HL-60/S4 (cell line): ENCODE results near the gene MT1A.

ENCODE experiments used
- in situ Hi-C: fragments of 300-500 bp; cut with MboI; formaldehyde crosslinking; loops from 2 replicates; pipeline ENCODE4 v1.14.3; 2022; ENCODE audit warnings: low sequenced_read_pairs

Gene MT1A

DNA sequence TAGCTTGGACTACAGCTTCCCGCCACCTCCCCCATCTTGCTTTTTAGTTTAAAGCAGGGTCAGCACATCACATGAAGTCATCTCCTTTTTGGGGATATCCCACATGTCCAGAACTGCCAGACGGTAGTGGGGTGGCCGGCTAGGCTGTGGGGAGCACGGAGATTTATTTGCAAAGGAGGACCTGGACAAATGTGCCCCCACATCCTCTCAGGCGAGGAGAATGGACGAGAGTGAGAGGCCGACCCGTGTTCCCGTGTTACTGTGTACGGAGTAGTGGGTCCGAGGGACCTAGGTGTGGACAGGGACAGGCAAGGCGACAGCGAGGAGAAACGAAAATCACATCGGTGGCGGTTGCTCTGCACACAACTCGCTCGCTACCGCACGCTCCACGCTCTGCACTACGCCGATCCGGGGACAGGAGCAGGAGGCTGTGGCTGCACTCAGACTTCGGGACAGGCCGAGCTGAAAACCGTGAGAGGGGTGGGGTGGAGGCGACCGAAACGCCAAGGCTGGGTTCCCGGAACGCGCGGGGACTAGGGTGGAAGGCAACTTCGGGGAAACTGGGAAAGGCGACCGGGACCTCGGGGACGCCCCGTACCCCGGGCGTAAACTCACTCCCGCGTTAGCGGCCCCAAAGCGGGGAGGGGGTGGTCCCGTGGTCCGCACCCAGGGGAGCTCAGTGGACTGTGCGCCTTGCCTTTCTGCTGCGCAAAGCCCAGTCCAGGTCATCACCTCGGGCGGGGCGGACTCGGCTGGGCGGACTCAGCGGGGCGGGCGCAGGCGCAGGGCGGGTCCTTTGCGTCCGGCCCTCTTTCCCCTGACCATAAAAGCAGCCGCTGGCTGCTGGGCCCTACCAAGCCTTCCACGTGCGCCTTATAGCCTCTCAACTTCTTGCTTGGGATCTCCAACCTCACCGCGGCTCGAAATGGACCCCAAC, at the start of gene MT1A:
TSS of gene MT1A (plus strand) at position 853 of the 937 bp plus-strand sequence. CDS start at position 926, 73 bp downstream.
- in situ Hi-C loops: no loop called here

DNA sequence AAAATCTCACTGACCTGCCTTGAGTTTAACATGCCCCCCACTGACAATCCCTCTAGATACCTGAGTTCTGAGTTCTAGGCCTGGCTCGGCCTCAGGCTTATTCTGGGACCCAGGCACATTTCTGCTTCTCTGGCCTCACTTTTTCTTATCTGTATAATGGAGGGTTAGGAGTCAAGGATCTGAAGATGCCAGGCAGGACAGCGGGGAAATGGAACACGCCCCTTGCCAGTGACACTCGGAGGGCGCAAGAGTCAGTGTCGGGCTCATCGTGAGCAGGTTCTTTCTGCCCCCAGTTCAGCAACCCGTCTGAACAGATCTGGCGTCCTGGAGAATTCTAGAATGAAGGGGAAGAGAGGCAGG, 49.7 kb upstream of the MT1A start:
- in situ Hi-C loops: loop anchor here (10.0 kb wide), 1 partner anchor 116 kb away; no protein-coding TSS in a partner anchor

DNA sequence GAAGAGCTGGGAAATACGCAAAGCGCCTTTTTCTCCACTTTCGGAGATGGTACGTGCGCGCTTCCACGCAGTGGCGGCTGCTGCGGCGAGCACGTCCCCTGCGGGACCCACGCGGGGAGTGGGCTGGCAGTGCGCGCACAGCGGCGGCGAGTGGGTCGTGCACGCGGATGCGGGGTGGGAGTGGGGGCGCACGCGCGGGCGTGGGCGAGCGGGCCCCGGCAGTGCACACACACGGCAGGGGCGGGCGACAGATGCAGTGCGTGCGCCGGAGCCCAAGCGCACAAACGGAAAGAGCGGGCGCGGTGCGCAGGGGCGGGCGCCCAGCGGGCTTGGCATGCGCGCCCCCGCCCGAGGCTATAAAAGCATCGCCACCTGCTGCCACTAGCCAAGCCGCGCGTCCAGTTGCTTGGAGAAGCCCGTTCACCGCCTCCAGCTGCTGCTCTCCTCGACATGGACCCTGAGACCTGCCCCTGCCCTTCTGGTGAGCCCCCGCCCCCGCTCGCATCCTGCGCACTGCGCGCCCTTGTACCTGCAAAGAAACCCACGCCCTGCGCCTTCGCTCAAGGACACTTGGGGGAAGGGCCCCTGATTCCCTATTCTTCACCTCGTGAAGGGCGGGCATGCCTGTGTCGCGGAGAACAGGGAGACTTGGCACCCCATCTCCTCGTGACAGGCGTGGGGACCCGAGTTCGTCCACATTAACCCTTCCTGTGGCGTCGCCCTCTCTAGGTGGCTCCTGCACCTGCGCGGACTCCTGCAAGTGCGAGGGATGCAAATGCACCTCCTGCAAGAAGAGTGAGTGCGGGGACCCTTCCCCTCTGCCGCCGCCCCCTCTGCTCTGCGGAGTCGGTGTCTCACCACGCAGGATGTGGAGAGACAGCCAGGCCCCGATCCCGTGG, 49.1 kb upstream of the MT1A start, which contains the start of gene MT3:
TSS of gene MT3 (plus strand) at position 388 of the 899 bp plus-strand sequence. CDS start at position 451, 63 bp downstream.
- in situ Hi-C loops: loop anchor here (10.0 kb wide), 1 partner anchor 115 kb away; no protein-coding TSS in a partner anchor

DNA sequence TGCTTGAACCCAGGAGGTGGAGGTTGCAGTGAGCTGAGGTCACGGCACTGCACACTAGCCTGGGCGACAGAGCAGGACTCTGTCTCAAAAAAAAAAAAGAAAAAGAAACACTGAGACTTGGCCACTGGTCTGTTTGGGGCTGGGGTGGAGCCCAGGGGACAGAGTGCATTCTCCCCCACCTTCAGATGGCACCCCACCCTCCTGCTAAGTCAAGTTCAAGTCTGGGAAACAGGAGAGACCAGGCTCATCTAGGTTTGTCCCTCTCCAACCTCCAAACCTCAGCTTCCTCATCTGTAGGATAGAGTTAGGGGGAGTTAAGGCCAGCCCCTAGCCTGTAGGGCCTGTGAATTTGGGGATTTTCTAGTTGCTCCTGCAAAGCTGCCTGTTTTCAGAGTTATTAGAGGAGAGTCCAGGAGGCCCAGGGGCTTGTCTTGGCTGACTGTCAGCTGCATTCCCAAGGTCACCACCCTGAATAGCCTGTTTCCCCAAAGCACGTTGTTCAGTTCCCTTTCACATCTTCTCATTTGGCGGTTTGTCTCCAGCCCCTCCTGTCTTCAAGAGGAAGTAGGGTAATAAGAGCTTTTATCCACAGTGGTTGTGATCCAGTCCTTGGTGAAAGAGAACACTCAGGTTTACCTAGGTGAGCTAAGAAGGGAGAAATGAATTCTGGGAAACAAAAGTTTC, 46.9 kb upstream of the MT1A start:
- in situ Hi-C loops: no loop called here

DNA sequence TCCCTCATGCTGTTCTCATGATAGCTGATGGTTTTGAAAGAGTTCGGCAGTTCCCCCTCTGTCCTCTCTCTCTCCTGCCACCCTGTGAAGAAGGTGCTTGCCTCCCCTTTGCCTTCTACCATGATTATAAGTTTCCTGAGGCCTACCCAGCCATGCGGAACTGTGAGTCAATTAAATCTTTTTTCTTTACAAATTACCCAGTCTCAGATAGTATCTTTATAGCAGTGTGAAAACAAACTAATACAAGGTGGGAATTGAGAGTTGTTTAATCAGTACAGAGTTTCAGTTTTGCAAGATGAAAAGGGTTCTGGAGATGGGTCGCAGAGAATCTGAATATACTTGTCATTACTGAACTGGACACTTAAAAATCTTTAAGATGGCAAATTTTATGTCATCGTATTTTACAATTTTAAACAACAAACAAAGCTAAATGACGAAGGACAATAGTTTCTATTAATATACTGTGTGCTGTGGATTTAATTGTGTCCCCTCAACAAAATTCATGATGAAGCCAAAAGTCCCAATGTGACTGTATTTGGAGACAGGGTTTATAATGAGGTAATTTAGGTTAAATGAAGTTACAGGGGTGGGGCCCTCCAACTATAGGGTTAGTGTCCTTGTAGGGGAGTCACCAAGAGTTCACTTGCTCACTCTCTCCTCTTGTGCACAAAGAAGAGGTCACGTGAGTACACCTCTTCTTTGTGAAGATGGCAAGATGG, 44.7 kb upstream of the MT1A start:
- in situ Hi-C loops: no loop called here

DNA sequence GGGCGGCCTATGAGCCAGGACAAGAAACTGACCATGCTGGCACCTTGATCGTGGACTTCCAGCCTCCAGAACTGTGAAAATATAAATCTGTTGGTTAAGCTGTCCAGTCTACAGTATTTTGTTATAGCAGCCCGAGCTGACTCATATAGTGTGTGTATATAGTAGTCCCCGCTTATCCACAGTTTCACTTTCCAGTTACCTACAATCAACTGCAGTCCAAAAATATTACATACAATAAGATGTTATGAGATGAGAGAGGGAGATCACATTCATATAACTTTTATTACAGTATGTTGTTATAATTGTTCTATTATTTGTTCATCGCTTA, 44.2 kb upstream of the MT1A start:
- in situ Hi-C loops: no loop called here

DNA sequence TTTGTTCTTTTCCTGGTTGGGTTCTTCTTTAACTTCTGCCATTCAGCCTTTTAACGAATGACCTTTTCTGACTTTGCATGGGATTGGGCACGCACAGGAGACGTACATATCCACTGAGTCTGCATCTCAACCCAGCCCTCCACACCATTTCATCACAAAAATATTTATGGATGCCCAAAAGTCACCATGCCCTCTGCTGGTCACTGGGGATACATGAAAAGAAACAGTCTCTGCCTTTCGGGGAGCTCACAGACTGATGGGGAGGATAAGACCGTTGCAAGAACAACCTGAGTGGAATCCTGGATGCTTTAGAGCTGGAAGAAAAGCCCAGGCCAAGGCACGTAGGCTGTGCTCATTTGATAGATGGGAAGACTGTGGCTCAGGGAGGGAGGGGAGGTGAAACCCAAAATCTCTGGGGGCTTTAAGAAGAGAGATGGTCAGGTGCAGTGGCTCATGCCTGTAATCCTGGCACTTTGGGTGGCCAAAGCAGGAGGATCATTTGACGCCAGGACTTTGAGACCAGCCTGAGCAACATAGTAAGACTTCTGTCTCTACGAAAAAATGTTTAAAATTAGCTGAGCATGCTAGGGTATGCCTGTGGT, 38.0 kb upstream of the MT1A start:
- in situ Hi-C loops: loop anchor here (10.0 to 25.0 kb wide), 2 partner anchors 84 to 88 kb away; partner anchors contain the start of genes BBS2 and MT1X

DNA sequence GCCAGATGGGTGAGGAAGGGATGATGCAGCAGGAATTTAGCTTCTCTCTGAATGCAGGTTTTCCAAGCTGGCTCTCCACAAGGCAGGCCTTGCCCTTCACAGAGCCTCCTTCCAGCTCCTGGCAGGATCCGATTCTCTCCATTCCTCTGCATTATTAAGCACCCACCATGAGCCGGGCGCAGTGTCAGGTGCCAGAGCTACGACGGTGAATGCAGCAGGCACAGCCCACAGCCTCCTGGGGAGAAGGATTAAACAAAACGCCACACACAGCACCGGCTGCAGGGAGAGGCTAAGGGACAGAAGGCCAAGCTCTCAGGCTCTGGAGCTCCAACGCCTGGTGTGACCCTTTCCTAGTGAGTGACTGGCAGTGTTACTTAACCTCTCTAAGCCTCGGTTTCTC, 37.1 kb upstream of the MT1A start:
- in situ Hi-C loops: loop anchor here (10.0 to 25.0 kb wide), 2 partner anchors 83 to 89 kb away; partner anchors contain the start of genes BBS2 and MT1X

DNA sequence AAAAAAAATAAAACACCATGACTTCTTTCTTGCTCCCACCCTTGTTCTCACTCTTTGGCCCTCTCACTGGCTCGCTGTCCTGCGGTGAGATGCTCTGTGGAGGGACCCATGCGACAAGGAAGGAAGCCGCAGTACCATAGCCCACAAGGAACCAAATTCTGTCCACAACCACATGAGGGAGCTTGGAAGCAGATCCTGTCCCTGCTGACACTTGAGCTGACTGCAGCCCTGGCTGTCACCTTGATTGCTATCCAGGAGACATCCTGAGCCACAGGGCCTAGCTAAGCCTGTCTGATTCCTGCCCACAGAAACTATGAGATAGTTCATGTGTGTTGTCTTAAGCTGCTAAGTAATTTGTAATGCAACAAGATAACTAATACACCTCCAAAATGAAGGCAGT, 34.9 kb upstream of the MT1A start:
- in situ Hi-C loops: loop anchor here (10.0 to 25.0 kb wide), 2 partner anchors 81 to 91 kb away; partner anchors contain the start of genes BBS2 and MT1X

DNA sequence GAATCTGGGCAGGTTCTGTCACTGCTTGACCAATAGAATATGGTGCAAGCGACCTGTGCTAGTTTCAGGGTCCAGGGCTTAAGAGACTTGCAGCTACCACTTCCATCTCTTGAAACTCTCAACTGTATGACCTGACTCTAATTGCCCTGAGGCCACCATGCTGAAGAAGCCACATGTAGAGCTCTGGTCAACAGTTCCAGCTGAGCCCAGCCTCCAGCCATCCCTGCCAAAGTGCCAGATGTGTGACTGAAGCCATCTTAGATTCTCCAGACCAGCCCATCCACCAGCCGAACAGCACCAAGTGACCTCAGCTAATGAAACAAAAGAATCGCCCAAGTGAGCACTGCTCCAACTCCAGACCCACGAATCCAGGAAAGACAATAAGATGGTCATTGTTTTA, 33.5 kb upstream of the MT1A start:
- in situ Hi-C loops: loop anchor here (10.0 to 25.0 kb wide), 2 partner anchors 80 to 93 kb away; partner anchors contain the start of genes BBS2 and MT1X

DNA sequence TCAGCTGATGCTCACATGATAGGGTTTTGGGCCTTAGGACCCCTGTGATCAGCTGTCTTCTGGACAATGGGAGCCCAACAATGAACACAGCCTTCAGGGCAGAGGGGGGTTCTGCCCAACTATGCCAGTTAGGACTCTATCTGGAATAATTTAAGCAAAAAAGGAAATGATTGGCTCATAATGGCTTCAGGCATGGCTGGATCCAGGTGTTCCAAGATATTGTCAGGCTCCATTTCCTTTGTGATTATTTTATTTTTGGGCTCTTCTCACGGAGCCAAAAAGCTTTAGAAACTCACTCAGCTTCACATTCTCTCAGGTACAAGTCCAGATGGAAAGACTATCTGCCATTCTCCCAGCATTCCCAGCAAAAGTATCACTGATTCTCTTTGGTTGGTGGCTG, 33.0 kb upstream of the MT1A start:
- in situ Hi-C loops: loop anchor here (10.0 to 25.0 kb wide), 2 partner anchors 79 to 93 kb away; partner anchors contain the start of genes BBS2 and MT1X

DNA sequence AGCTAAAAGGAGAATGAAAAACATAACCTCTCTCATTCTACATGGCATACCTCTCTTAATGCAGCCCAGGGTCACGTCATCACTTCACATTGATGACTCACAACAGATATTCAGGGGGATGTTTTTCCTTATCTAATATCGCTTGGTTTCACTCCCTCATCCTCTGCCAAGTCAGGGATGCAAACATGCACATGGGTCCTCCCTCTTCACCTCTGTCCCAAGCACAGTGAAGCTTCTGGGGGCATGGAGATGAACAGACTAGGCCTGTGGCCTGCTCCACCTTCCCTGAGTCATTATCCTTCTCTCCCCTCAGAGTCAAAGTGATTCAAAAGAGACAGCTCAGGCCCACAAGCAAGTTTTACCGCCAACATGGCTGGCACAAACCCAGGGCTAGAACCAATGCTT, 32.4 kb upstream of the MT1A start:
- in situ Hi-C loops: loop anchor here (10.0 to 25.0 kb wide), 2 partner anchors 79 to 94 kb away; partner anchors contain the start of genes BBS2 and MT1X

DNA sequence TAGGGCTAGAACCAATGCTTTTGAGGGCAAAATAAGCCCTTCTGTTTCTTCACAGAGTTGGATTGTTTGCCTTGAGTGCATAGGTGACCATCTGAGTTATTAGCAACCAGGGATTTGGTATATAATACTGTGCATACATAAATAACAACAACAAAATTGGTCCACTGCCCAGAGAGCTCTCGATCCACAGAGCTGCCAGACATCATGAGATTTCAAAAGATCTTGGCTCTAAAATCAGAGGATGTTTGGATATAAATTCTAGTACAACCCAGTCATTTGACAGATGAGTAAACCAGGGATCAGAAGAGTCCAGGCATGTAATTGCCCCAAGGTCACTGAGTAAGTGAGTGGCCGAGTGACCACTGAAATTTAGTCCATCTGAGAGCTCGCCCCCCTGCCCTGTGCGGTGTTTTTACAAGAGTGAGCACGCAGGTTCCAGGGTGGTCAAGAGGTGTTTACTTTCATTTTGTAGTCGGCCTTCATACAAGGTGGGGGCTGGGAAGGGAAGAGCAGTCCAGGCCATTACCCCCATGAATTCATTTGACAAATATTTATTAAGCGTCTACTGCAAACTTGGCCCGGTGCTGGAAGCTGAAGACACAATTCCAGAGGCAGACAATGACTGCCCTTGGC, 31.9 kb upstream of the MT1A start:
- in situ Hi-C loops: loop anchor here (10.0 to 25.0 kb wide), 2 partner anchors 78 to 94 kb away; partner anchors contain the start of genes BBS2 and MT1X

DNA sequence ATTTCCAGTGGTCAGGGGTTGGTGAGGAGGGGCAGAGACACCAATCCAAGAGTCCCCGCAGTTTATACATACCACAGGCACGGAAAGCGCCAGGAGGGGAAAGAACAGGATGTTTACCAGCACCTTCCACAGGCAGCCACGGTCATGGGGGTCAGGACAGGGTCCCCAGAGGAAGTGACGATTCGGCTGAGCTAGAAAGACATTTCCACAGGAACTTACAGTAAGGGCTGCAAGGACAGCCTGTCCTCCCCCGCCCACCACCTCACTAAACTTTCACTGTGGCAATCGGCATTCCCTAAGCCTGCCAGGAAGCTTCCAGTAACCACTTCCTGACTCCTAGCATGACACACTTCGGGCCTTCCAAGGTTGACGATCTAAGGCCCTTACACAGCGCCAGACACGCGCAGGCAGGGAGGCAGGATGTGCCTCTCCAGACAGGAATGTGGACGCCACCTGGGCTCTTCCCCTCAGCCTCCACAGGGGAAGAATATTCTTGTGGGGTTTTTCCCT, 31.3 kb upstream of the MT1A start:
- in situ Hi-C loops: loop anchor here (10.0 to 25.0 kb wide), 2 partner anchors 78 to 95 kb away; partner anchors contain the start of genes BBS2 and MT1X

DNA sequence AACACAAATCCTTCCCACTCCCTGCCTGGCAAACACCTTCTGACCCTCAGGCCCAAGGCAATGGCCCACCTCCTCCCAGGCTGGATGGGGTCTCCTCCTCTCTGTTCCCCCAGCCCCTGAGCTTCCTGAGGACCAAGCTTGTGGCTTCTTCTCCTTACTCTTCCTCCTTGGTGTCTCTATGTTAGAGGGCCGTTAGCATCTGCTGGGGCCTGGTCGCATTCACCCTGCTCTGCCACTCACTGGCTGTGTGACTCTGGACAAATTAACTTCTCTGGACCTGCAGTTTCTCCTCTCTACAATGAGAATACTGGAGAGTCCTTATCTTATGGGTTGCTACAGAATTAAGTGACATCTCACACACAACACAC, 30.8 kb upstream of the MT1A start:
- in situ Hi-C loops: loop anchor here (10.0 to 25.0 kb wide), 2 partner anchors 77 to 95 kb away; partner anchors contain the start of genes BBS2 and MT1X

DNA sequence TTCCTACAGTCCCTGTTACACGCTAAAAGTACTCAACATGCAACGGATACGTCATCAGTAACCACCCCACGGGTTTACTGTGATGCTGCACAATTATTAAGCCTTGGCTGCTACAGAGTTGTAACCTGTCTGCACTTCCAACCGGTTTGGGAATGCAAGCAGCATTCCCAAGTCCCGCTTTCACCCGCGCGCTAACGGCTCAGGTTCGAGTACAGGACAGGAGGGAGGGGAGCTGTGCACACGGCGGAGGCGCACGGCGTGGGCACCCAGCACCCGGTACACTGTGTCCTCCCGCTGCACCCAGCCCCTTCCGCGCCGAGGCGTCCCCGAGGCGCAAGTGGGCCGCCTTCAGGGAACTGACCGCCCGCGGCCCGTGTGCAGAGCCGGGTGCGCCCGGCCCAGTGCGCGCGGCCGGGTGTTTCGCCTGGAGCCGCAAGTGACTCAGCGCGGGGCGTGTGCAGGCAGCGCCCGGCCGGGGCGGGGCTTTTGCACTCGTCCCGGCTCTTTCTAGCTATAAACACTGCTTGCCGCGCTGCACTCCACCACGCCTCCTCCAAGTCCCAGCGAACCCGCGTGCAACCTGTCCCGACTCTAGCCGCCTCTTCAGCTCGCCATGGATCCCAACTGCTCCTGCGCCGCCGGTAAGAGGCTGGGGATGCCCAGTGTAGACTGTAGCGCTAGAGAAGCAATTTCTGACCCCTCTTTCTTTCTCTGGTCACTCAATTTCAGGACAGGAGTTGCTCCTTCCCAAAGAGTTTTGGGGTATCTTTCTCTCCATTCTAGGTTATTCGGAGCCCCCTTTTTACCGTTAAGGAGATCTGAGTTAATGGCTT, 30.2 kb upstream of the MT1A start, which contains the start of gene MT2A:
TSS of gene MT2A (plus strand) at position 542 of the 833 bp plus-strand sequence. CDS start at position 614, 72 bp downstream.
- in situ Hi-C loops: loop anchor here (10.0 to 25.0 kb wide), 2 partner anchors 77 to 96 kb away; partner anchors contain the start of genes BBS2 and MT1X

DNA sequence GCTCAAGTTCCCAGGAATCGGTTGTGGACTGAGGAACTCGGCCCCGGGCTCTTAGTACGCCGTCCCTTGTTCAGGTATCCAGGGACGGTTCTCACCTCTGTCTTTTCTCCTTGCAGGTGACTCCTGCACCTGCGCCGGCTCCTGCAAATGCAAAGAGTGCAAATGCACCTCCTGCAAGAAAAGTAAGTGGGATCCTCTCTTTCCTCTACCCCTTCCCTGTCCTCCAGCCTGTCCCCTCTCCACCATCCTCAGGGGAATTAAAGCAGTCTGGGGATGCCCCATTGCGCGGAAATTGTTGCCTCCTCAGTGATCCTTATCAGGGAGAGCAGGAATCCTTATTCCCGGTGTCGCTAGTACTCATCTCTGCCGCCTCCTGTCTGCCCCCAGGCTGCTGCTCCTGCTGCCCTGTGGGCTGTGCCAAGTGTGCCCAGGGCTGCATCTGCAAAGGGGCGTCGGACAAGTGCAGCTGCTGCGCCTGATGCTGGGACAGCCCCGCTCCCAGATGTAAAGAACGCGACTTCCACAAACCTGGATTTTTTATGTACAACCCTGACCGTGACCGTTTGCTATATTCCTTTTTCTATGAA, 29.5 kb upstream of the MT1A start:
- in situ Hi-C loops: loop anchor here (10.0 to 25.0 kb wide), 2 partner anchors 76 to 97 kb away; partner anchors contain the start of genes BBS2 and MT1X
